Transverse colon (tissue), 4 donors: ENCODE results near the gene CREB5. TPM values are rescaled to one million over a fixed set of nuclear protein-coding genes. Genes with fewer than 3 reads are reported as not detected.
A peak's percentile ranks its signal among the peaks of the same experiment; 100 is the strongest.

ENCODE experiments used
- DNase-seq: peaks from one replicate; pipeline ENCODE4 v3.0.0-alpha.2; 2019
- H3K27ac ChIP-seq, 4 donors: fragments of 200-600 bp; sonication (generic); 2 replicates each; pipeline ENCODE4 v1.5.1; 2016 to 2018; ENCODE audit warnings: inconsistent platforms in 4 of 4
- H3K27me3 ChIP-seq: fragments of 200-600 bp; sonication (generic); 2 replicates; pipeline ENCODE4 v1.5.1; 2017; ENCODE audit warnings: inconsistent platforms
- H3K36me3 ChIP-seq, 4 donors: fragments of 200-600 bp; sonication (generic); 2 replicates each; pipeline ENCODE4 v1.5.1; 2017 to 2019; ENCODE audit warnings: inconsistent platforms in 4 of 4
- H3K4me1 ChIP-seq, 4 donors: fragments of 200-600 bp; sonication (generic); 2 replicates each; pipeline ENCODE4 v1.5.1; 2017 to 2020; ENCODE audit warnings: inconsistent platforms in 4 of 4
- H3K4me3 ChIP-seq, 4 donors: fragments of 200-600 bp; sonication (generic); 1 replicate in 1 of 4; 2 replicates in 3 of 4; pipeline versions ENCODE4 v1.5.1 to v1.6.1; 2017 to 2019; ENCODE audit warnings: inconsistent platforms in 4 of 4
- H3K9me3 ChIP-seq, 2 donors: fragments of 200-600 bp; sonication (generic); 2 replicates each; pipeline ENCODE4 v1.5.1; 2017 to 2019; ENCODE audit warnings: inconsistent platforms in 2 of 2
- EP300 ChIP-seq: sonication (generic); formaldehyde crosslinking; IDR thresholded peaks from one replicate; pipeline ENCODE4 v1.6.1; 2017; ENCODE audit warnings: antibody characterized with exemption, low read depth
- POLR2A ChIP-seq: fragments of 450-650 bp; IDR thresholded peaks from one replicate; pipeline ENCODE4 v1.6.1; 2016; ENCODE audit warnings: antibody characterized with exemption, mild to moderate bottlenecking, moderate library complexity
- POLR2AphosphoS5 ChIP-seq, 3 donors: sonication (generic); formaldehyde crosslinking; IDR thresholded peaks; one replicate each; pipeline ENCODE4 v1.6.1; 2016; ENCODE audit warnings: antibody characterized with exemption in 3 of 3
- WGBS, 2 donors: methylation state at CpG; one replicate each; pipeline ENCODE4 v1.1.5; 2018; ENCODE audit warnings: low coverage in 1 of 2; 5-methylcytosine and 5-hydroxymethylcytosine counted together
- in situ Hi-C, 4 donors: fragments of 200-750 bp; cut with MboI; loops; one replicate each; pipeline versions ENCODE4 v1.15.0 to v1.15.1; 2017; ENCODE audit warnings: low sequenced_read_pairs in 3 of 4, low pct_ligation_motif_present in 1 of 4, low pct_unique_long_range_greater_than_20kb in 1 of 4
- intact Hi-C: fragments of 100-400 bp; cut with DNase I; formaldehyde crosslinking; loops from one replicate; pipeline ENCODE4 v1.15.1; 2023; ENCODE audit warnings: low total_unique reads
- total RNA-seq, 4 donors: library from RNA; depleted of rRNA; stranded (reverse); fragments of >200 nt; gene quantifications; one replicate each; pipeline ENCODE4 v1.1.0, GENCODE V29; 2016
- TF ChIP-seq, protein P1 (sequence below), 5 experiments: fragments of 200-600 bp in 3 of 5; fragments of 450-650 bp in 2 of 5; sonication (generic) in 3 of 5; IDR thresholded peaks; 1 replicate in 2 of 5; 2 replicates in 3 of 5; pipeline ENCODE4 v1.5.1; 2016 to 2017; ENCODE audit warnings: antibody characterized with exemption in 5 of 5, inconsistent platforms in 3 of 5, mild to moderate bottlenecking in 2 of 5, moderate library complexity in 1 of 5

The CREB5 gene
- total RNA-seq, 4 donors from 2014 or later: 3.0 to 12.2 (median 7.0) TPM

DNA sequence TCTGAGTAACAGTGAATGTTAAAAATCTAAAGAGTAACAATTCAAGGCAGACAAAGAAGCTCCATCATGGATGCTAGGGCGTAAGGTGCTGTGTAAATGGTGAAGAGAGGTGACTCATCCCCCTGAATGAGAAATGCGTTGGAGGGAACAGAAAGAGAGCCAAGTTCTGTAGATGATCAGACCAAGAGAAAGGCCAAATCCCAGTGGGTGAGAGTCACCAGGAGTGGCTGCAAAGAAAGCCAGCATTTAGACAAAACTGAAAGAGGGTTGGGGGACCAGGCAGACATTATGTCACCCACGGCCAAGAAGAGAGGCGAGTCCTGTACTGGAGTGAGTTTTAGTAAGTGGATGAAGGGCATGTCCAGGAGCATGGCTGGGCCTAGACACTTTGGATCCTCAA is 392.7 kb downstream of the CREB5 start:
- no peaks in the 10 kb centered on the region for H3K36me3 ChIP-seq
- H3K27me3 ChIP-seq: no peaks in the 10 kb centered on the region
- intact Hi-C loops (no loop called here), in situ Hi-C loops (no loop called here)
- 87 to 98% methylated on average over 4 of the region's 4 CpGs for WGBS, 2 donors
- no peak overlapping the region for H3K4me3 ChIP-seq
- DNase-seq: no peak
- no peak overlapping the region for H3K27ac ChIP-seq
- H3K9me3 ChIP-seq: no peaks in the 10 kb centered on the region
- TF ChIP-seq, protein P1, sequence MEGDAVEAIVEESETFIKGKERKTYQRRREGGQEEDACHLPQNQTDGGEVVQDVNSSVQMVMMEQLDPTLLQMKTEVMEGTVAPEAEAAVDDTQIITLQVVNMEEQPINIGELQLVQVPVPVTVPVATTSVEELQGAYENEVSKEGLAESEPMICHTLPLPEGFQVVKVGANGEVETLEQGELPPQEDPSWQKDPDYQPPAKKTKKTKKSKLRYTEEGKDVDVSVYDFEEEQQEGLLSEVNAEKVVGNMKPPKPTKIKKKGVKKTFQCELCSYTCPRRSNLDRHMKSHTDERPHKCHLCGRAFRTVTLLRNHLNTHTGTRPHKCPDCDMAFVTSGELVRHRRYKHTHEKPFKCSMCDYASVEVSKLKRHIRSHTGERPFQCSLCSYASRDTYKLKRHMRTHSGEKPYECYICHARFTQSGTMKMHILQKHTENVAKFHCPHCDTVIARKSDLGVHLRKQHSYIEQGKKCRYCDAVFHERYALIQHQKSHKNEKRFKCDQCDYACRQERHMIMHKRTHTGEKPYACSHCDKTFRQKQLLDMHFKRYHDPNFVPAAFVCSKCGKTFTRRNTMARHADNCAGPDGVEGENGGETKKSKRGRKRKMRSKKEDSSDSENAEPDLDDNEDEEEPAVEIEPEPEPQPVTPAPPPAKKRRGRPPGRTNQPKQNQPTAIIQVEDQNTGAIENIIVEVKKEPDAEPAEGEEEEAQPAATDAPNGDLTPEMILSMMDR (IDR thresholded peaks at IDR 0.05): no peak
- TF ChIP-seq POLR2A (no peak), POLR2AphosphoS5 (IDR thresholded peaks at IDR 0.05) (no peak), EP300 (no peak)
- peaks cover 0 to 10% (median 3%) of the 10 kb centered on the region in 4 donors for H3K4me1 ChIP-seq

DNA sequence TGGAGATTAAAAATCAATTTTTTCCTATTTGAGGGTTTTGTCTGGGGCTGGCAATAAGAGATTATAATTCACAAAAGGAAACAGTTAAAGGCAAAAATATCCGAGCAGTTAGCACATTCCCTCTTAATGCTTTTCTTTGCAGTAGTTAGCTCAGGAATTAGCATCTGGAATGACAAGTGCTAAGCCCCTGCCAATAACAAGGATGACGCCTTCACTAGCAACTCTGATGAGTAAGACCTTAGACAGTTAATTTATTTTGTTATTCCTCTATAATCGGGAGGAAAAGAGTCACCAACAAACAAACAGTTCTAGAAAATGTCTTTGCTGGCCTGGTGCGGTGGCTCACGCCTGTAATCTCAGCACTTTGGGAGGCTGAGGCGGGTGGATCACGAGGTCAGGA is 394.5 kb downstream of the CREB5 start:
- intact Hi-C loops: no loop called here
- no peaks in the 10 kb centered on the region for H3K27me3 ChIP-seq
- H3K9me3 ChIP-seq: no peaks in the 10 kb centered on the region
- no peak for TF ChIP-seq POLR2A
- TF ChIP-seq, protein P1 (IDR thresholded peaks at IDR 0.05): no peak
- no peak for TF ChIP-seq EP300
- TF ChIP-seq POLR2AphosphoS5 (IDR thresholded peaks at IDR 0.05): no peak
- in situ Hi-C loops: no loop called here
- peaks cover 0 to 7% (median 3%) of the 10 kb centered on the region in 4 donors for H3K4me1 ChIP-seq
- no peak overlapping the region for H3K4me3 ChIP-seq
- WGBS, 2 donors: 87 to 89% methylated on average over 5 to 7 of the region's 7 CpGs
- H3K27ac ChIP-seq: no peak overlapping the region
- H3K36me3 ChIP-seq: no peaks in the 10 kb centered on the region
- no peak for DNase-seq

DNA sequence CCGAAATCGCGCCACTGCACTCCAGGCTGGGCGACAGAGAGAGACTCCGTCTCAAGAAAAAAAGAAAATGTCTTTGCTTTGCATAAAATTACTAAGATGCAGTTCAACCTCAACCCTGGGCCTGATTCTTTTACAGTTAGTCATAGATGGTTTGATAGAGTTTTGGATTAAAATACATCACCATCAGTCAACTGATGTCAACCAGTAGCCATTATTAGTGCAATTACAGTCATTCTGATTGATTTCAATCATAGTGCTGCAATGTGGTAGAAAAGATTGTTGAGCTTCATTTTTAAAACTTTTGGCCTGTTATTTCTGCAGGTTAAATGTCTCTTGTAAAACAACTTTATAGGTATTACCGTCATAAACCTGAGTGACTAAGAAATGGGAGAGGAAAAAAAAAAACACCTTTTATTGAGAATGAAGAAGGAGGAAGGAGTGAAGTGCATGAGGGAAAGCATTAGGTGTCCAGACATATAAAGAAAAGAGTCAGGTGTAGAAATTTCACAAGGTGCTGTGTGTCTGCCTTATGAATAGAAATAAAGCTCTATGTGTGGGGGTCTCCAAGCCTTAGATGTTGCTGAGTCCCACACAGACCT is 395.2 kb downstream of the CREB5 start:
- no peaks in the 10 kb centered on the region for H3K27me3 ChIP-seq
- WGBS, 2 donors: 80 to 93% methylated on average over 2 to 6 of the region's 6 CpGs
- no peak for DNase-seq
- no peaks in the 10 kb centered on the region for H3K9me3 ChIP-seq
- in situ Hi-C loops (no loop called here), intact Hi-C loops (no loop called here)
- H3K4me1 ChIP-seq: peaks cover 0 to 7% (median 3%) of the 10 kb centered on the region in 4 donors
- H3K4me3 ChIP-seq: no peak overlapping the region
- no peaks in the 10 kb centered on the region for H3K36me3 ChIP-seq
- peak overlapping the region in 1 of 4 donors; percentile 26 for H3K27ac ChIP-seq
- TF ChIP-seq POLR2A (no peak), POLR2AphosphoS5 (IDR thresholded peaks at IDR 0.05) (no peak), EP300 (no peak)
- TF ChIP-seq, protein P1 (IDR thresholded peaks at IDR 0.05): no peak

DNA sequence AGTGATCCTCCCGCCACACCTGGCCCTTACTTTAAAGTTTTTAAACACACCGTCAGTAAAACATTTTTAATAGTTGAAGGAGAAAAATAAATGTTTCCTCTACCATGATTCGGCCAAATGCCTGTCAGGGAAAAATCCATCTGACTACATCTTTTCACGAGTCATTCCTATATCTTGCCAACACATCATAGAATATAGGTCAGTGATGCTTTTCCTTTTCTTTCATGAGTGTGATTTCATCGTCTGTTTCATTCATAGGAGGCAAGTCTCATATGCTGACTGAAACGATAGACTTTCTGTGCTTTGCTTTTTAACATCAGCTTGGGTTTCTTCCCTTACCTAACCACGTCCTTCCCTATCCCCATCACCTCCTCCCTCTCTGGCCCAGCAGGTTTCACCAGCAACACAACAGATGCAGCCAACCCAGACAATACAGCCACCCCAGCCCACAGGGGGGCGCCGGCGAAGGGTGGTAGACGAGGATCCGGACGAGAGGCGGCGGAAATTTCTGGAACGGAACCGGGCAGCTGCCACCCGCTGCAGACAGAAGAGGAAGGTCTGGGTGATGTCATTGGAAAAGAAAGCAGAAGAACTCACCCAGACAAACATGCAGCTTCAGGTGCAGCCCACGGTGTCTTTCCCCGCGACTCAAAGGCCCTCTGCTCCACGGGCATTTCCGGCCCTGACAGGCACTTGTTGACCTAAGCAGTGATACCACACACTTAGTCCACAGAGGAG is 396.6 kb downstream of the CREB5 start:
- H3K4me3 ChIP-seq: no peak overlapping the region
- no peak for TF ChIP-seq POLR2A
- TF ChIP-seq, protein P1 (IDR thresholded peaks at IDR 0.05): no peak
- no peak for TF ChIP-seq POLR2AphosphoS5 (IDR thresholded peaks at IDR 0.05)
- TF ChIP-seq EP300: no peak
- intact Hi-C loops (no loop called here), in situ Hi-C loops (no loop called here)
- peak; percentile 70 for DNase-seq
- no peaks in the 10 kb centered on the region for H3K36me3 ChIP-seq
- WGBS, 2 donors: 72 to 82% methylated on average over 11 to 23 of the region's 23 CpGs
- no peak overlapping the region for H3K27ac ChIP-seq
- H3K9me3 ChIP-seq: no peaks in the 10 kb centered on the region
- H3K4me1 ChIP-seq: peaks cover 0 to 7% (median 3%) of the 10 kb centered on the region in 4 donors
- H3K27me3 ChIP-seq: no peaks in the 10 kb centered on the region
